Left cardiac atrium (tissue), 4 donors: ENCODE measurements around the gene CHRDL1. TPM values are rescaled to one million over a fixed set of nuclear protein-coding genes. Genes with fewer than 3 reads are reported as not detected.
"Not testable (repeated sequence)": the region's sequence is repeated elsewhere in the genome, so short reads cannot be mapped to it uniquely, and the experiment has no call there.

Experiments
- ATAC-seq, 2 donors: fragments of 200-7000 bp; cut with Tn5 transposase; one replicate each; pipeline ENCODE4 v1.9.1; 2020; ENCODE audit warnings: mild to moderate bottlenecking in 2 of 2, moderate library complexity in 2 of 2
- DNase-seq: peaks from one replicate; pipeline ENCODE4 v3.0.0-alpha.2; 2020
- intact Hi-C, 2 donors: fragments of 100-400 bp; cut with DNase I; formaldehyde crosslinking; loops; one replicate each; pipeline versions ENCODE4 v1.14.1 to v1.15.1; 2022 to 2023
- long read RNA-seq: library from polyadenylated mRNA; unstranded; transcript quantifications from one replicate; pipeline ENCODE4 v2.0.0, GENCODE V29; 2021
- total RNA-seq, 2 donors: library from RNA; stranded (reverse); fragmentation: NEBNext Ultra II Directional; extraction: Animal tissue kit (Norgen Biotek cat#: 25700); gene quantifications; one replicate each; pipeline ENCODE4 v1.2.1, GENCODE V29; 2021
- donor health status: DM: no; HTN: yes; CAD: no.
- donor health status: DM: no; HTN: yes; CAD: no; lungs with severe emphysema.
- donor health status: DM: yes; HTN: yes; CAD: no.
- donor health status: Dilated cardiomyopathy.

The CHRDL1 gene, protein sequence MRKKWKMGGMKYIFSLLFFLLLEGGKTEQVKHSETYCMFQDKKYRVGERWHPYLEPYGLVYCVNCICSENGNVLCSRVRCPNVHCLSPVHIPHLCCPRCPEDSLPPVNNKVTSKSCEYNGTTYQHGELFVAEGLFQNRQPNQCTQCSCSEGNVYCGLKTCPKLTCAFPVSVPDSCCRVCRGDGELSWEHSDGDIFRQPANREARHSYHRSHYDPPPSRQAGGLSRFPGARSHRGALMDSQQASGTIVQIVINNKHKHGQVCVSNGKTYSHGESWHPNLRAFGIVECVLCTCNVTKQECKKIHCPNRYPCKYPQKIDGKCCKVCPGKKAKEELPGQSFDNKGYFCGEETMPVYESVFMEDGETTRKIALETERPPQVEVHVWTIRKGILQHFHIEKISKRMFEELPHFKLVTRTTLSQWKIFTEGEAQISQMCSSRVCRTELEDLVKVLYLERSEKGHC
- total RNA-seq, result 10 to 100 TPM; 15.7 to 37.8 TPM
- long read RNA-seq, partial matches to known transcripts, result 0 of 1 reads
- long read RNA-seq, other reads (novel, unspliced or antisense), result 1 of 1 reads

DNA sequence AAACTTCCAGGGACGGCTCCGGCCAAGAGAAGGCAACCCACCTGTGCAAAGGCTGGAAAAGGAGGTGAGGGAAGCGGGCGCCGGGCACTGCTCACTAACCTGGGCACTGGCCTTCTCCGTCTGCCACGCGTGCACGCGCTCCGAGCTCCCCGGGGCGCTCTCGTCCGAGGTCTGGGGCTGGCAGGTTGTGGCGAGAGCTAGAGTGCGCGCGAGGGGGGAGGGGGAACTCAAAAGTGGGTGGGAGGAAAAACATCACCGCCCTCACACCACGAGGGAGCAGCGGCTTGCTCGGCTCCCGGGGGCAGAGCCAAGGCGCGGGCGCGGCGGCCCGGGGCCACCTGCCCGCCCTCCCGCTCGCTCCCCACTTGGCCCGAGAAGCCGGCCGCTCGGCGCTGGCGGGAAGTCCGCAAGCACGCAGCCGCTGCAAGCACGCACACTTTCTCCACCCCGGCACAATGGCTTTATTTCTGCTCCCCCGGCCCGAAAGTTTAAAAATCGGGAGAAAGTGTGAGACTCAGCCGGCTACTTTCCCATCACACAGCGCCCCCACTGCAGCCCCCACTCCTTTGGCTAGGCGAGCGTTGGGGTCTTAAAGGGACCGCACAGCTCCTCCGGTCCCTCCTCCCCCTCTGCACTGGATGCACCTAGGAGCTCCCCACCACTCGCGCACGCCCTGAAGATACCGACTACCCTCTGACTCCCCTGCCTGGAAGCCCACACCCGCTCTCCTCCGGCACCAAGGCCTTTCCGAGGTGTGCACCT, at the start of gene CHRDL1:
TSS of gene CHRDL1 (minus strand) at position 173 of the 762 bp plus-strand sequence. CDS start 3,636 bp downstream, outside the sequence.
- intact Hi-C loops, result no loop called here
- peak; percentile 90 to 92 for ATAC-seq
- DNase-seq, result peak; percentile 29

GRCh38 chrX:110836982-110837381, 41.4 kb upstream of the CHRDL1 start:
- intact Hi-C loops, result no loop called here
- DNase-seq, result no peak
- no peak for ATAC-seq

DNA sequence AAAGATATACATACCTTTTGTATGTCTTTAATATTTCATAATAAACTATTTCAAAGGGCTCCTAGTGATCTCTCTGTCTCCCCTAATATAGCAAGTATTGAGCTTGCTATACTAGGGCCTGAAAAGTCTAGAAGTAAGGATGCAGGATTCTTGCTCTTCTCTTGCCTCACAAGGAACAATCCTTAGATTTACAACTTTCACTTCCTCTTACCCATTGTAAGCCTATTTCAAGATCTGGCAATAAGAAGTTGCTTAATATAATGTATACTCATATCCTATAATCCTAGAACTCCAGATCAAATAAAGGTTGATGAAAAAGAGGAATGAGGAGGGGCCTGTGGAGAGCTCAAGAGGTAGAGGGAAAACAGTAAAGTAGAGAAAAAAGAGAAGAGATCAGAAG, 40.8 kb upstream of the CHRDL1 start:
- DNase-seq (no peak), ATAC-seq (no peak)
- intact Hi-C loops, result no loop called here

- intact Hi-C loops, result no loop called here
- DNase-seq (no peak), ATAC-seq (no peak)
These were observed 40.4 kb upstream of the CHRDL1 start for GRCh38 chrX:110836001-110836400.

DNA sequence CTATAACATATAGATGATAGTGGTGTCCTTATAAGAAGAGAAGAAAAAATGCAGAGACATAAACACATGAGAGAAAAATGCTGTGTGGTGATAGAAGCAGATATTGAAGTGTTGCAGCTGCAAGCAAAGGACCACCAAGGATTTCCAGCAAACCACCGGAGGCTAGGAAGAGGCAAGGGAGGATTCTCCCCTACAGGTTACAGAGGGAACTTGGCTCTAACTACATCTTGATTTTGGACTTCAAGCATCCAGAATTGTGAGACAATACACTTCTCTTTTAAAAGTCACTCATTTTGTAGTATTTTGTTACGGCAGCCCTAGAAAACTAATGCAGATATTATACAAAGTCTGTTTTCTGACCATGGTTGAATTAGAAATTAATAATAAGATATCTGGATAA, 30.4 kb upstream of the CHRDL1 start:
- ATAC-seq, result no peak
- intact Hi-C loops, result no loop called here
- DNase-seq, result no peak

DNA sequence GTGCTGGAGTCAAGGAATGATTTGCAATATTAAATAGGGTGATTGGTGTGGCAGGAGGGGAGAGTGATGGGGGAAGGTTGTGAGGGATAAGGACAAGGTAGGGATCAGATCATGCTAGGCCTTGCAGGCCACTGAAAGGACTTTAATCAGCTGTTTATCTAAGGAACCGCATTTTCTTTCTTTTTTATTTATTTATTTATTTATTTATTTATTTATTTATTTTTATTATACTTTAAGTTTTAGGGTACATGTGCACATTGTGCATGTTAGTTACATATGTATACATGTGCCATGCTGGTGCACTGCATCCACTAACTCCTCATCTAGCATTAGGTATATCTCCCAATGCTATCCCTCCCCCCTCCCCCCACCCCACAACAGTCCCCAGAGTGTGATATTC, 20.9 kb upstream of the CHRDL1 start:
- ATAC-seq, intact Hi-C loops, DNase-seq: not testable (repeated sequence)

GRCh38 chrX:110806145-110806544, 10.5 kb upstream of the CHRDL1 start:
- ATAC-seq, result peak in 1 of 2 donors; percentile 81
- intact Hi-C loops, result no loop called here
- DNase-seq, result no peak

DNA sequence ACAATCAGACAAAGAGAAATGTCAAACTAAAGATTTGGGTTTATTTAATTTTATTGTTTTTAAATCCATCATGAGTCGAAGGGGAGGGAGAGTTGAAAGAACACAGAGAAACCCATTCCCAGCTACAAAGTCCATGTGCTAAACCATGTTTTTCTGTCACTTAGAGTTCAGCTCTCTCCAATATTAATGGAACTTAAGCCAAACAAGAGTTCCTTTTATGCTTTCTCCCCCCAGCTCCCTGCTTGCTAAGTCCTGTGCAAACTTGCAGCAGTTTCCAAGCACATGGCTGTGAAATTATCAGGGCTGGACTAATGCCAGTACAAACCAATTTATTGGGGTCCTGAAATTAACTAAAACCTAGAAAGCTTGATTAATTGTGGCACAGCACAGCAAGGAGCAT, 9.7 kb upstream of the CHRDL1 start:
- DNase-seq, result no peak
- intact Hi-C loops, result no loop called here
- ATAC-seq, result no peak

GRCh38 chrX:110804446-110804845, 8.8 kb upstream of the CHRDL1 start:
- intact Hi-C loops, result no loop called here
- DNase-seq (no peak), ATAC-seq (no peak)

GRCh38 chrX:110803506-110803905, 7.9 kb upstream of the CHRDL1 start:
- ATAC-seq (peak in 1 of 2 donors; percentile 64), DNase-seq (no peak)
- intact Hi-C loops, result no loop called here

DNA sequence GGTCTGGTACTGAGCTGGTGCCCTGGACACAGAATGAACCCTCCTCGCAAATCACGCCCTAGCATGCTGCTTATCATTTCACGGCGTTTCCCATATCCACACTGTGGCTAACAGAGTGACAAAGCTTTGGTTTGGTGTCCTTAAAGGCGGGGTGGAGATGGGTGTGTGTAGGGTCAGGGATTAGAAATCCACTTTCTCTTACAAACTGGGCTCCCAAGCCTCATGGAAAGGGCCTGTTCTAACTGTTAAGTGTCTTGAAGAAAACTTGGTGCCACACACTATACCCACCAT, 735 bp upstream of the CHRDL1 start:
- intact Hi-C loops, result no loop called here
- ATAC-seq, result peak in 1 of 2 donors; percentile 8
- no peak for DNase-seq

GRCh38 chrX:110794601-110795000, 1.0 kb downstream of the CHRDL1 start:
- DNase-seq (no peak), ATAC-seq (no peak)
- intact Hi-C loops, result no loop called here

- intact Hi-C loops, result no loop called here
- no peak for ATAC-seq
- no peak for DNase-seq
These were observed 4.5 kb downstream of the CHRDL1 start for GRCh38 chrX:110791071-110791470.

DNA sequence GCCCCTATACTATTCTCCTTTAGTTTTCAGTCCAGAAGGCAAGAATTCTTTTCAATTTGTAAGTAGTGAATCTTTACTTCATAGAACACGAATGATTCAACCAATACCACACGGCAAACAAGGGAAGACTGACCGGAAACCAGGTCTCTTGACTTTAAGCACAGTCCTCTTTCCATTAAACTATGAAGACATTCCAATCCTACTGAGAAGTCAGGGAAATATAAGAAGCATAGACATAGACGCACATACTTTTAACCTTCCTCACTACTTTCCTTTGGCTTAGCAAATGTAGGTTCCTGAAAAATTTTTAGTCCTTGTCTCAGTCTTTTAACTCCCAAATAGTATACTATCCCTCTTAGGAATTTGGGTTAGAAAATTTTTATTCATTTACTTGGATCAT, 9.1 kb downstream of the CHRDL1 start:
- DNase-seq (no peak), ATAC-seq (no peak)
- intact Hi-C loops, result no loop called here

DNA sequence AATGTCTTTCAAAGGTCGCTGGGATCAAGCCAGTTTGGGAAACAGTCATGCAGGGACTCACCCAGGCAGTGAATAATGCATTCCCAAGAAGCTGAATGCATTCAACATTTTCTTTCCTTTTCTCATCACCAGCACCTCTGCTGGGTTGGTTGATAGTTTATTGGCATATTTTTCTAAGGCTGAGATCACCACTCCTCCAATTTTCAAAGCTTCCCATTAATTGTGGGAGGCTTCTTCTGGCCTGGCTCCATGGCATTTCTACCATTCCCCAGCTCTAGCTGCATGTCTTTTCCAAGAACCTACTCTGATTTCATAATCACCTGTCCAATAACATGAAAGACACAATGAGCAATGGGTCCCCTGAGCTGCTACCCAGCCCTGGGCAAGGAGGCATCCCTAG, 35.8 kb downstream of the CHRDL1 start:
- intact Hi-C loops, result no loop called here
- peak in 1 of 2 donors; percentile 76 for ATAC-seq
- no peak for DNase-seq

DNA sequence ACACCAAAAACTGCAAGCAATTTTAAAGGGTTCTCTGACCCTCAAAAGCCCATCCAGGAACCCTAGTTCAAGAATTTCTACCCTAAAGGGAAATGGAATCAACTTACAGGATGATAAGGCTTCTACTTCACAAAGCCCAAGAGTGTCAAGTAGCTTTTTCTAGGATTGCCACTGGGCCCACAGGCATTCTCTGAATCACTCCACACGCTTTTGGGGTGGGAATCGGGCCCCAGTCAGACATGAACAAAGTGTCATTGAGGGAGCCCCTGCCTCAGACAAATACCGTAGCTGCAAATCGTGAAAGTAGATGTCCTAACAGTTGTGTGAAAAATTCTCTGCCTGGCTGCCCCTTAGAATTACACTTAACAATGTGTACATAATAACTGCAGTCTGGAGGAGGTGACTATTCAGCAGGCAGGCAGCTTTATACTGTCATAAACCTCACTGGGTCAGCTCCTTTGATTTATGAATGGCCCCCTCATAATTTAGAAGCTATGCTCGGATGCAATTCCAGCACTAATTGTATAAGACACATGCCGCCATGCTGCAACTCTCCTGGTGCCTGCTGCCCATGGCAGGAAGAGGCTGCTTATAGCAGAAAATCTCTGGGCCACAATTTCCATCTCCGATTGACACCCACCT, 36.7 kb downstream of the CHRDL1 start:
- ATAC-seq (no peak), DNase-seq (no peak)
- intact Hi-C loops, result no loop called here

DNA sequence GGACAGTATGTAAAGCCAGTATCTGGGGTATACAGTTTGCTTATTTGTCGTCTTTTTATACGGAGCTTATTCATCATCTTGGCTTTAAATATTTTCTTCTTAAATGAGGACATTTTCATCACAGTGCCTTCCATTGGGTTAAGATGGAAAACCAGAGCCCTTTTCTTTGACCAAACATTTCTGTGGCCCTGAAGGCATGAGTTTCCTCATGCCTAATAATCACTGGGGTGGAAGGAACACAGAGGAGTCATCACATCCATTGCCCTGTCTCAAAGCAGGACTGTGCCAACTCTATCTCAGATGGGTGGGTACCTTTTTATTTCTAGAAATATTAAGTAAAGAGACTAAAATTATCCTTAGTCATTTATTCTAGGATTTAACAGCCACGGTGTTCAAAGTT, 40.0 kb downstream of the CHRDL1 start:
- intact Hi-C loops, result no loop called here
- ATAC-seq (no peak), DNase-seq (no peak)

DNA sequence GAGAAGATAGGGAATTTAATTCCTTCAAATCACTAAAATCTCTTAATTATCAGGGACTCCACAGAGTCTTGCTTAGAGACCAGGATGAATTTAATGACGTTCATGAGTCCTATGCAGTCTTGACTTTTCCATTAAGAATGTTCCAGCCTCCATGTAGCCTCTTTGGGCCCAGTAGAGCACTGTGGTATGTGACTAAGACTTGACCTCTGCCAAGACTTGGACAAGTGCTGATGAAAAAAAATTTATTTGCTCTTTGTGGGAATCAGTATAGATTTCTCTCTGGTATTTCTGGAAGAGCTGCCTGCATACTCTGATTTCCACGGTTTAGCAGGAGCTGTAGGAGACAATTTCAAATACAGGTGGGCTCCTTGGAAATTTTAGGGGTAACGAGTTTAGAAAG, 40.6 kb downstream of the CHRDL1 start:
- no peak for DNase-seq
- no peak for ATAC-seq
- intact Hi-C loops, result no loop called here

GRCh38 chrX:110750526-110751189, 45.0 kb downstream of the CHRDL1 start:
- ATAC-seq (peak in 1 of 2 donors; percentile 84), DNase-seq (no peak)
- intact Hi-C loops, result no loop called here
